Naive thymus-derived CD8-positive, alpha-beta T cell (primary cell): ENCODE results near the gene SH2D3C. TPM values are rescaled to one million over a fixed set of nuclear protein-coding genes. Genes with fewer than 3 reads are reported as not detected.

Source experiments
- ATAC-seq, 2 donors: fragments of 150-1000 bp; cut with Tn5 transposase in 1 of 2; sonication (Bioruptor Pico), chemical (Tn5 transposase) in 1 of 2; 1 replicate in 1 of 2; 2 replicates in 1 of 2; pipeline ENCODE4 v1.10.0; 2021; ENCODE audit warnings: mild to moderate bottlenecking in 2 of 2, moderate library complexity in 2 of 2
- POLR2A ChIA-PET: fragments of 350-600 bp; sonication (Branson Sonifier 250); formaldehyde crosslinking; loops from one replicate; lab custom pipeline; 2021; ENCODE audit warnings: antibody characterized with exemption; lab: Charles Lee
- DNase-seq, 10 donors: peaks; one replicate each; pipeline versions ENCODE4 v3.0.0 to v3.0.0-alpha.2; 2020 to 2022
- H3K27ac Mint-ChIP-seq, 10 donors: one replicate each; pipeline ENCODE4 v1.8.0; 2020 to 2022; ENCODE audit warnings: mild to moderate bottlenecking in 10 of 10, mixed read lengths in 10 of 10, moderate library complexity in 4 of 10, inconsistent platforms in 1 of 10
- H3K27me3 Mint-ChIP-seq, 5 donors: one replicate each; pipeline ENCODE4 v1.8.0; 2021 to 2022; ENCODE audit warnings: mixed read lengths in 5 of 5
- H3K36me3 Mint-ChIP-seq, 3 donors: one replicate each; pipeline ENCODE4 v1.8.0; 2020 to 2022; ENCODE audit warnings: mixed read lengths in 3 of 3, mild to moderate bottlenecking in 2 of 3, inconsistent platforms in 1 of 3
- H3K4me1 Mint-ChIP-seq, 4 donors: one replicate each; pipeline ENCODE4 v1.8.0; 2021 to 2022; ENCODE audit warnings: mixed read lengths in 4 of 4
- H3K4me3 Mint-ChIP-seq, 10 donors: one replicate each; pipeline ENCODE4 v1.8.0; 2020 to 2022; ENCODE audit warnings: mild to moderate bottlenecking in 10 of 10, mixed read lengths in 10 of 10, moderate library complexity in 6 of 10, inconsistent platforms in 1 of 10
- H3K9me3 Mint-ChIP-seq, 9 donors: one replicate each; pipeline ENCODE4 v1.8.0; 2020 to 2022; ENCODE audit warnings: mixed read lengths in 9 of 9, mild to moderate bottlenecking in 3 of 9, inconsistent platforms in 1 of 9, moderate library complexity in 1 of 9
- polyA plus RNA-seq, 3 donors: library from polyadenylated mRNA; unstranded; fragments of 300-500 nt; fragmentation: Illumina TruSeq; gene quantifications; one replicate each; pipeline ENCODE4 v1.2.3, GENCODE V29; 2021
- total RNA-seq, 8 experiments: library from RNA in 2 of 8; stranded (reverse) in 2 of 8; gene quantifications; one replicate each; pipeline ENCODE4 v1.2.3 and lab custom pipeline; 2021 to 2026

SH2D3C gene
- total and polyA plus RNA-seq, 5 experiments from 2014 or later, result 13.8 to 50.8 (median 42.8) TPM

DNA sequence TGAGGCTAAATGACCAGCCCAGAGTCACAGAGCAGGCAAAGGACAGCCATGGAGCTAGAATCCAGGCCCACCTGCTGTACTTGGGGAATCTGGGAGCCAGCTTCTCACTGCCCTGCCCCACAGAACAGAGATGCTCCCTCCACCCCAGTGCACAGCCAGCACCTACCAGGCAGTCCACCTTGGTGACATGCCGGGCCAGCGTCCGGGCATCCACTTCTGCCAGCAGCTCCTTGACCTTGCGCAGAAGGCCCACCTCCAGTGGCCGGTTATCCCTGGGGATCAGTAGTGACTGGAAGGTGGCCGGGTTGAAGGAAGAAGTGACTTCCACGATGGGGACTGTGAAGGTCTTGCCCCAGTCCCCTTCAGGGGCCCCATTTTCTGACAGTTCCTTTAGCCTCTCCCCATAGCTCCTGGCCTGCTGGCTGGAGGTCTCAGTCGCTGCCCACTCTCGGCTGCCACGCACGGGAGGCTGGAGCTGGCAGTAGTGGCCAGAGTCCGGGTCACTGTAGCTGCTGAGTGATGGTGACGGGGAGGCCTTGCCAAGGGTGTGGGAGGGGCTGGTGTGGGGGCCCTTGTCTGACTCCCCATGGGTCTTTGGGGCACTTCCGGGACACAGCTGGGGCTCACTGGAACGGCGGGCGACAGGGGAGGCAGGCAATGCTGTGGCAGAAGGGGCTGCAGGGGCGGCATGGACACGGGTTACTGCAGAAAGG, 33.9 kb downstream of the SH2D3C start:
- DNase-seq, result no peak
- no peak for ATAC-seq
- POLR2A ChIA-PET, result interaction anchor here (0.9 to 6.5 kb wide), 5 partner anchors 9 to 40 kb away, joined by 3 to 66 read pairs (median 4); partner anchors contain the start of genes SH2D3C and TOR2A
- Mint-ChIP-seq H3K4me3 (peak overlapping the region in 1 of 10 donors; percentile 45), H3K27me3 (no peaks in the 10 kb centered on the region), H3K27ac (peak overlapping the region in 6 of 10 donors; percentile 19 to 83 (median 58)), H3K36me3 (peaks cover 0 to 73% (median 2%) of the 10 kb centered on the region in 3 donors), H3K9me3 (no peaks in the 10 kb centered on the region), H3K4me1 (peaks cover 6 to 31% (median 17%) of the 10 kb centered on the region in 4 donors)

DNA sequence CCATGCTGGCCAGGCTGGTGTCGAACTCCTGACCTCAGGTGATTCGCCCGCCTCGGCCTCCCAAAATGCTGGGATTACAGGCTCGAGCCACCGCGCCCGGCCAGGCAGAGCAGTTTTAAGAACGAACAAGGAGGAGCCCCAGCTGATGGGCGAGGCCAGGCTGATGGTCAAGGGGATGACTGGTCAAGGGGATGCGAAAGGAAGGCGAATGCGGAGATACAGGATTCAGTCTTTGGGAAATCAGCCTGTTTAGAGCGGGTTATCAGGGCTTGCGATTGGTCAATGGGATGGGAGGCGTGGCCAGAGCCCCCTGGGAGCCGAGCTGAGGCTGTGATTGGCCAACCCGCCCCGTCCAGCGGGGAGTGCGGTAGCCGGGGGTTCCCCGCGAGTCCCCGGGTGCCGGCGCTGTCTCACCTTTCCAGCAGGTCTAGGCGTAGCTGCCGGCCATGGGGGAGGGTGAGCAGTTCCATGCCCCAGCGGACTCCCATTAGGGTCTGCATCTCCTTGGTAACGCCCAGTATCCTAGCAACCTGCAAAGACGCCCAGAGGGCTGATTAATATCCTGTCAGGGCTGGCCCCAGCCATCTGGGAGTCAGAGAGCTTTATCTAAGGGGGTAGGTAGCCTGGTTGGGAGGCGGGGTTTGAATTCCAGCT, 35.9 kb downstream of the SH2D3C start:
- H3K4me3 Mint-ChIP-seq, result no peak overlapping the region
- peaks cover 6 to 16% (median 11%) of the 10 kb centered on the region in 4 donors for H3K4me1 Mint-ChIP-seq
- peaks cover 4 to 73% (median 9%) of the 10 kb centered on the region in 3 donors for H3K36me3 Mint-ChIP-seq

DNA sequence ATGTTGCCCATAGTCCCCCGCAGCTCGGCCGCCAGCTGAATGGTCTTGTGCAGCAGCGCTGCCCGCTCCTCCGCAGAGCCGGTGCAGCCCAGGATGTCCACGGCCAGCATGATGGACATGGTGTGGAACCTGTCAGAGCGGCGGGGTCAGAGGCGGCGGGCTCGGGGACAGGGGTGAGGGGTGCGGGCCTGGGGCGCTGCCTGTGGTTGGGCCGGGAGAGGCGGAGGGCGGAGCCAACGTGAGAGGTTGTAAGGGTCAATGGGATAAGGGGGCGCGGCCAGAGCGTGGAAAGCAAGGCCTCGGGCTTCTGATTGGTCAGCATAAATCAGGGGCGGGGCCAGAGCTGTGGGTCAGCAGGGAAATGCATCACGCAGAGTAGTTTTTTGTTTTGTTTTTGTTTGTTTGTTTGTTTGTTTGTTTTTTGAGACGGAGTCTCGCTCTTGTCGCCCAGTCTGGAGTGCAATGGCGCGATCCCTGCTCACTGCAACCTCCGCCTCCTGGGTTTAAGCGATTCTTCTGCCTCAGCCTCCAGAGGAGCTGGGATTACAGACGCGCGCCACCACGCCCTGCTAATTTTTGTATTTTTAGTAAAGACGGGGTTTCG, 36.5 kb downstream of the SH2D3C start:
- peaks cover 4 to 67% (median 8%) of the 10 kb centered on the region in 3 donors for H3K36me3 Mint-ChIP-seq
- POLR2A ChIA-PET, result interaction anchor here (0.6 to 2.0 kb wide), 3 partner anchors 128 to 175 kb away, joined by 3 to 8 read pairs (median 3); no protein-coding TSS in a partner anchor
- DNase-seq (no peak), ATAC-seq (no peak)
- peak overlapping the region in 3 of 10 donors; percentile 65 to 77 (median 71) for H3K27ac Mint-ChIP-seq
- no peaks in the 10 kb centered on the region for H3K9me3 Mint-ChIP-seq
- H3K27me3 Mint-ChIP-seq, result no peaks in the 10 kb centered on the region
- H3K4me3 Mint-ChIP-seq, result no peak overlapping the region
- peaks cover 3 to 15% (median 5%) of the 10 kb centered on the region in 4 donors for H3K4me1 Mint-ChIP-seq

More for the DNA sequence above, 35.9 kb downstream of the SH2D3C start:
- Mint-ChIP-seq H3K9me3 (no peaks in the 10 kb centered on the region), H3K27ac (peak overlapping the region in 3 of 10 donors; percentile 27 to 84 (median 39)), H3K27me3 (no peaks in the 10 kb centered on the region)
- POLR2A ChIA-PET, result interaction anchor here (0.6 to 6.5 kb wide), 3 partner anchors 26 to 164 kb away, joined by 3 to 66 read pairs (median 8); no protein-coding TSS in a partner anchor
- DNase-seq (no peak), ATAC-seq (no peak)

DNA sequence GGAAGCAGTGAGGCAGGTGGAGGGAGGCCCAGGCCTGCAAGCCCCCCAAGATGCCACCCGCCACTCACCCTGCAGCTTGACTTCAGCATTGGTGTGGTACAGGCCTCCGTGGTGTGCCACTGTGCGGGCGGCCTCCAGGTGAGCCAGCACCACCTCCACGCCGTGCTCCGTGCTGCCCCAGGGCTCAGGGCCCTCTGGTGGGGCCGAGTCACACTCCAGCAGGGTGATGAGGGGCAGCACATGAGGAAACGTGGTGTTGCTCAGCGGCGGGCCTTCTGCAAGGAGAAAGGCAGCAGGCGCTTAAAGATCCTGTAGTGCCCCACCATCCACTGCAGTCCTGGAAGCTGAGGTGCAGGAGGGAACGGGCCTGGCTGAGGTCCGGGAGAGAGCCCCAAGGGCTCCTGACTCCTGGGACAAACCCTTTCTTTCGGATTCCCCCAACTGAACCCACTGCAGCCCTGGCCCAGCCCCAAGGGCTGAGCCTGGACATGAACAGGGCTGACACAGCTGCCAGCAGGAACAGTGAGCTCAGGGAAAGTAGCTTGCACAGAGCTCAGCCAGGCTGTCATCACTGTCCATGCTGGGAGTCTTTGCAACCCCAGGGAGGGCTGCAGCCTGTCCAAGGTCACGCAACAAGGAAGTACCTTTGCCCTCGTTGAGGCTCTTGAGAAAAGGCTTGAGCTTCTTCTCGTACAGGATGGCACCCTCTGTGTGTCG, 38.7 kb downstream of the SH2D3C start:
- peaks cover 3 to 10% (median 6%) of the 10 kb centered on the region in 4 donors for H3K4me1 Mint-ChIP-seq
- POLR2A ChIA-PET, result interaction anchor here (0.9 kb wide), 1 partner anchor 41 kb away, joined by 4 read pairs; no protein-coding TSS in a partner anchor
- H3K27me3 Mint-ChIP-seq, result peaks cover 0 to 1% (median 0%) of the 10 kb centered on the region in 5 donors
- no peaks in the 10 kb centered on the region for H3K9me3 Mint-ChIP-seq
- DNase-seq (no peak), ATAC-seq (no peak)
- H3K4me3 Mint-ChIP-seq, result no peak overlapping the region
- H3K27ac Mint-ChIP-seq, result peak overlapping the region in 2 of 10 donors; percentile 56 to 81
- H3K36me3 Mint-ChIP-seq, result peaks cover 4 to 50% (median 7%) of the 10 kb centered on the region in 3 donors

DNA sequence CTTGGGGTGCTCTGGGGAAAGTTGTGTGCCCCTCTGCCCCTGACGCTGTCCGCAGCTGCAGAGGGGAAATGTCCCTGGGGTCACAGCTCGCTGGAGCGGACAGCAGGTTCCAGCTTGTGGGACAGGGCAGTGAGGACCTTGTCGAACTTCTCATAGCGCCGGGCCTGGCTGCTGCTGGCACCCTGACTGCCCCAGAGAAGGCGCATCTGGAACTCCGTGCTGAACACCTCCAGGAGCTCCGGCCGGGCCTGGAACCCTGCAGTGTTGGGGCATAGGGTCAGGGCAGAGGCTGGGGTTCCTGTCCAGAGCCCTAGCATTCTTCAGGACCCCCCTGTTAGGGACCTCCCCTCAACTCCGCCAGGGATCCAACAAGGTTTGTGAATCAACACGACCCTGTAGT, 39.8 kb downstream of the SH2D3C start:
- POLR2A ChIA-PET, result interaction anchor here (0.7 kb wide), 1 partner anchor 17 kb away, joined by 3 read pairs; no protein-coding TSS in a partner anchor
- peaks cover 0 to 1% (median 0%) of the 10 kb centered on the region in 5 donors for H3K27me3 Mint-ChIP-seq
- no peak overlapping the region for H3K4me3 Mint-ChIP-seq
- DNase-seq, result no peak
- peaks cover 7 to 17% (median 12%) of the 10 kb centered on the region in 4 donors for H3K4me1 Mint-ChIP-seq
- H3K9me3 Mint-ChIP-seq, result no peaks in the 10 kb centered on the region
- peak overlapping the region in 8 of 10 donors; percentile 27 to 91 (median 82) for H3K27ac Mint-ChIP-seq
- ATAC-seq, result no peak
- peaks cover 4 to 40% (median 7%) of the 10 kb centered on the region in 3 donors for H3K36me3 Mint-ChIP-seq

DNA sequence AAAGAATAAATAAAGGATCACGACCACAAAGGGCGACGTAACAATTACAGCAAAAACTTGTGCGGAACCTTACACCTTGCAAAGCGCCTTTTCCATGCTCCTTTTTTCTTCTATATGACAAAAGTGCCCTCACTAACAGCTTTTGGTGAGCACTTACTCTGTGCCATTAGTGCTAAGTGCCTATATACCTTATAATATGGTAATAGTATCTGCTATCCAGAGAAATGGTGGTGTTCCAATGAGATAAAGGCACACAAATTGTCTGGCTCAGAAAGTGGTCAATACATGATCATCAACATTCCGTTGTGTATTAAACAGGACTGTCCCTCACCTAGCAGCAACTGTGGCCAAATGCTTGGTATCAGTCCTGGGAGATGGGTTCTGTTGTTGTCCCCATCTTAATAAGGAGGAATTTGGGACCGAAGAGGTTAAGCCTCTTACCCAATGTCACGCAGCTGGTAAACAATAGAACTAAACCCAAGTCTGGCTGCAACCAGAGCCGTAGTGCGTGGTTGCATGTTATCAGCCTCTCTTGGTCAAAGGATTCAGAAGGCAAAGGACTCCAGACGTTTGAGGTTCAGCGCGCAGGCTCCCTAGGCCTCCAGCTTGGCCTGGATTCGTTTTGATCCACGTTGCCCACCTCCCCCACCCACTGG, 42.8 kb downstream of the SH2D3C start:
- POLR2A ChIA-PET, result interaction anchor here (1.0 to 3.8 kb wide), 27 partner anchors 8 to 540 kb away, joined by 3 to 54 read pairs (median 5); partner anchors contain the start of genes CDK9, GOLGA2, LRSAM1 and PTRH1
- DNase-seq (no peak), ATAC-seq (no peak)
- Mint-ChIP-seq H3K4me3 (peak overlapping the region; percentile 80 to 98 (median 96)), H3K27ac (peak overlapping the region; percentile 82 to 98 (median 94)), H3K27me3 (peaks cover 0 to 1% (median 0%) of the 10 kb centered on the region in 5 donors), H3K4me1 (peaks cover 7 to 20% (median 14%) of the 10 kb centered on the region in 4 donors), H3K36me3 (peaks cover 4 to 28% (median 7%) of the 10 kb centered on the region in 3 donors), H3K9me3 (no peaks in the 10 kb centered on the region)

DNA sequence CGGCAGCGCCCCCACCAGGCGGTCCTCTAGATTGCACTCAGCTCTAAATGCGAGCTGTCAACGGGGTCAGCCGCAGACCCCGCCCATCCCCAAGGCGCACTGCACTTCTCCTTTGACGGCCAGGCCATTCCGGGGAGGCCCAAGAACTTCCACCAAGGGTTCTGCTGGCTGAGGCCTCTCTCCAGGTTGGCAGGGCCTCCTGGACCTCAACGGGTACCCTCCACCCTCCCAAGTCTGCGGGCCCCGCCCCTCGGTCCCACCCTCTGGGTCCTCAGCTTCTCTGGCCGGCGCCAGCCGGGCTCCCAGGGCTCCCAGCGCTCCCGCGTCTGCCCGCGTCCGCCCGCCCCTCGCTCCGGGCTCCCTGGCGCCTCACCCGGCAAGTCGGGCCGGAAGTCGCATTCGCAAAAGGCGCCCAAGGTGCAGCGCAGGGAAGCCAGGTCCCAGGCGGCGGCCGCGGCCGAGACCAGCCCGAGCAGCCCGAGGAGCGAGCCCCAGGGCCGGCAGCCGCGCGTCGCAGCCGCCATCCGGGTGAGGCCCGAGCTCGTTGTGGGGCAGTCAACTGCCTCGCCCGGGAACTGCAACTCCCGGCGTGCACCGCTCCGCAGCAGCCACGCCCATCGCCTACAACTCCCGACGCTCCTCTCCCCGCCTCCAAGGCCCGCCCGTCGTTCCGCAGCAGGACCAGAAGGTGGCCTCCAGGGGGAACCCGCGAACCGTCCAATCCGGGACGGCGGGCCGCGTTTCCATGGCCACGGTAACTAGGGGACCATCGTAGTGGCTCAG, 43.5 kb downstream of the SH2D3C start, which contains the start of gene TOR2A:
Gene TOR2A, minus strand, starts transcription at position 548 of the 783 bp plus-strand sequence. Its CDS starts 24 bp downstream, at position 524.
- ATAC-seq, result peak; percentile 89 to 91
- POLR2A ChIA-PET, result interaction anchor here (0.5 to 3.8 kb wide), 39 partner anchors 9 to 541 kb away, joined by 3 to 54 read pairs (median 5); partner anchors contain the start of genes CDK9, GOLGA2, LRSAM1 and PTRH1
- peaks cover 0 to 1% (median 0%) of the 10 kb centered on the region in 5 donors for H3K27me3 Mint-ChIP-seq
- DNase-seq, result peak; percentile 98 to 99 (median 99)
- peaks cover 9 to 20% (median 14%) of the 10 kb centered on the region in 4 donors for H3K4me1 Mint-ChIP-seq
- H3K27ac Mint-ChIP-seq, result peak within 1 kb of the TSS; percentile 82 to 98 (median 94)
- H3K4me3 Mint-ChIP-seq, result peak within 1 kb of the TSS; percentile 80 to 98 (median 96)
- no peaks in the 10 kb centered on the region for H3K9me3 Mint-ChIP-seq
- H3K36me3 Mint-ChIP-seq, result peaks cover 4 to 25% (median 7%) of the 10 kb centered on the region in 3 donors

DNA sequence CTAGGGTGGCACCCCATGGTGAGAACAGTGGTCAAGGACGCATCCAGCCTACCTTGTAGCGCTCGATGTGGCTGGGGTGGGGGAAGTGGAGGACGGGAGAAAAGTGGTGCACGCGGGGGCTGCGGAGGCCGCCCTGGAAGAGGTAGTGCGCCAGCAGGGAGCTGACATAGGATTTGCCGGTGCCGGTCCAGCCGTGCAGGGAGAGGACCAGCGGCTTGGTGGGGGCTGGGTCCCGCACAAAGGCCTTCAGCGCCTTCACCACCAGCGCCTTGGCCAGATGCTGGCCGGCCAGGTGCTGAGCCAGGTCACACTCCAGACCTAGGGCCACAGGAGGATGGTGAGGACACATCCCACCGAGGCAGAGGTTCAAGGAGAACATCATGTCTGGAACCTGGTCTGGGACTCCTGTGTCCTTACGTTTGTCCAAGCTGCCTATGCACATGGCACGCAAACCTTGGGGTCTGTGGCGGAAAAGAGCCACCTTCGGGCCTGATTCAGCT, 44.2 kb downstream of the SH2D3C start:
- H3K4me3 Mint-ChIP-seq, result peak overlapping the region; percentile 78 to 98 (median 86)
- peak overlapping the region in 9 of 10 donors; percentile 56 to 98 (median 92) for H3K27ac Mint-ChIP-seq
- H3K36me3 Mint-ChIP-seq, result peaks cover 4 to 19% (median 6%) of the 10 kb centered on the region in 3 donors
- peaks cover 0 to 1% (median 0%) of the 10 kb centered on the region in 5 donors for H3K27me3 Mint-ChIP-seq
- H3K4me1 Mint-ChIP-seq, result peaks cover 9 to 20% (median 14%) of the 10 kb centered on the region in 4 donors
- POLR2A ChIA-PET, result interaction anchor here (0.8 to 3.8 kb wide), 29 partner anchors 10 to 541 kb away, joined by 3 to 54 read pairs (median 5); partner anchors contain the start of genes CDK9, GOLGA2, LRSAM1 and PTRH1
- ATAC-seq (no peak), DNase-seq (peak in 1 of 10 donors; percentile 13)
- H3K9me3 Mint-ChIP-seq, result no peaks in the 10 kb centered on the region

DNA sequence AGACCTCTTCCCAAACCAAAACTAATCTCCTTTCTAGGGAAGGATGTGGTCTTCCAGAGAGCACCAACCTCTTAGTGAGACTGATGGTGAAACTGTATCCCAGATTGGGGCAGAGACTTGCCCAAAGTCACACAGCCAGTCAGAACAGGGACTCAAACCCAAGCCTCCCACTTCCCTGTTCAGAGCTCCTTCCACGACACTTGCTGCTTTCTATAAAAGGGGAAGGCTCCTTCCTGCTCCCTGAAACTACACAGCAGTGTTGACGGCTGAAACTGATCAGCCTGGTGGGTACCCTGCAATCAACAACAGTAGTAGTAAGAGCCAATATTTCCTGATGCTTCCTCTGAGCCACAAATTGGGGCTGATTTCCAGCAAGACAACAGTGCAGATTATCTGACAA, 44.9 kb downstream of the SH2D3C start:
- Mint-ChIP-seq H3K36me3 (peaks cover 3 to 13% (median 4%) of the 10 kb centered on the region in 3 donors), H3K4me3 (peak overlapping the region; percentile 39 to 97 (median 76)), H3K9me3 (no peaks in the 10 kb centered on the region), H3K27me3 (peaks cover 0 to 1% (median 0%) of the 10 kb centered on the region in 5 donors), H3K4me1 (peaks cover 9 to 20% (median 14%) of the 10 kb centered on the region in 4 donors), H3K27ac (peak overlapping the region in 7 of 10 donors; percentile 37 to 98 (median 84))
- DNase-seq (no peak), ATAC-seq (no peak)
- POLR2A ChIA-PET, result no interaction called here

DNA sequence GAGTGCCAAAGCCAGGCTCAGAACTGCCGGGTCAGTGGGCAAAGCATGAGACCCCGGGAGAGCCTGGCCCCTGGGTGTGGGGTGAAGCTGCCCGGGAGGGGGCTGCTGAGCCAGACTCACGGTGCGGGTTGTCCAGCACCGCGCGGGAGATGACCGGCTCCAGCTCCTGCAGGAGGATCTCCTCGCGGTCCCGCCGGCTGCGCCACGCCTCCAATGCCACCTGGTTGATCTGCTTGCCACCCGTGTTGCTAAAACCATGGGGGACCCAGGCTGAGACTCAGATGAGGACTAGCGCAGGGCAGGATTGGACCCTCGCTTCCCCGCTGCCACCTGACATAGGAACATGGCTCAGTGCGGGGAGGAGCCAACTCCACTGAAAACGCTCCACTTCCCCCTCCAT, 46.0 kb downstream of the SH2D3C start:
- ATAC-seq (no peak), DNase-seq (no peak)
- peaks cover 0 to 1% (median 0%) of the 10 kb centered on the region in 5 donors for H3K27me3 Mint-ChIP-seq
- no peaks in the 10 kb centered on the region for H3K9me3 Mint-ChIP-seq
- H3K36me3 Mint-ChIP-seq, result peaks cover 0 to 5% (median 0%) of the 10 kb centered on the region in 3 donors
- POLR2A ChIA-PET, result interaction anchor here (0.7 kb wide), 1 partner anchor 15 kb away, joined by 3 read pairs; no protein-coding TSS in a partner anchor
- no peak overlapping the region for H3K4me3 Mint-ChIP-seq
- peak overlapping the region in 1 of 10 donors; percentile 59 for H3K27ac Mint-ChIP-seq
- peaks cover 9 to 20% (median 14%) of the 10 kb centered on the region in 4 donors for H3K4me1 Mint-ChIP-seq
